GM18951 (cell line): Measurements from ENCODE around the gene RASL11B.

Experiments used
- POLR2A ChIP-seq: IDR thresholded peaks from 4 replicates; pipeline ENCODE4 v1.6.1; 2011; ENCODE audit warnings: mild to moderate bottlenecking; ENCODE audit not compliant: insufficient read length, insufficient read depth; ENCODE audit errors: extremely low read depth
- in situ Hi-C: fragments of 300-500 bp; cut with MboI; formaldehyde crosslinking; loops from one replicate; pipeline ENCODE4 v1.12.0; 2022; ENCODE audit warnings: low sequenced_read_pairs, mixed read lengths, inconsistent platforms; ENCODE audit not compliant: unreplicated experiment

Gene RASL11B

GRCh38 chr4:52890521-52890791, 28.3 kb downstream of the RASL11B start:
- TF ChIP-seq POLR2A = no peak
- in situ Hi-C loops = no loop called here

- in situ Hi-C loops = no loop called here
- TF ChIP-seq POLR2A = no peak
These were observed 29.6 kb downstream of the RASL11B start for GRCh38 chr4:52891743-52892142.

GRCh38 chr4:52892880-52893279, 30.8 kb downstream of the RASL11B start:
- TF ChIP-seq POLR2A = no peak
- in situ Hi-C loops = no loop called here

GRCh38 chr4:52894443-52894842, 32.3 kb downstream of the RASL11B start:
- TF ChIP-seq POLR2A = no peak
- in situ Hi-C loops = no loop called here

- TF ChIP-seq POLR2A = no peak
- in situ Hi-C loops = no loop called here
These were observed 41.2 kb downstream of the RASL11B start for GRCh38 chr4:52903273-52903672.

- TF ChIP-seq POLR2A = no peak
- in situ Hi-C loops = no loop called here
These were observed 42.3 kb downstream of the RASL11B start for GRCh38 chr4:52904421-52904820.

- in situ Hi-C loops = no loop called here
- TF ChIP-seq POLR2A = no peak
These were observed 45.4 kb downstream of the RASL11B start for GRCh38 chr4:52907510-52907909.

- in situ Hi-C loops = no loop called here
- TF ChIP-seq POLR2A = no peak
These were observed 48.0 kb downstream of the RASL11B start for GRCh38 chr4:52910115-52910514.

GRCh38 chr4:52911684-52912294, 49.7 kb downstream of the RASL11B start:
- in situ Hi-C loops = no loop called here
- TF ChIP-seq POLR2A = no peak

- in situ Hi-C loops = no loop called here
- TF ChIP-seq POLR2A = no peak
These were observed 50.5 kb downstream of the RASL11B start for GRCh38 chr4:52912608-52913007.

- in situ Hi-C loops = no loop called here
- TF ChIP-seq POLR2A = no peak
These were observed 52.0 kb downstream of the RASL11B start for GRCh38 chr4:52914051-52914605.

- no peak for TF ChIP-seq POLR2A
- in situ Hi-C loops = no loop called here
These were observed 53.1 kb downstream of the RASL11B start for GRCh38 chr4:52915191-52915590.

- in situ Hi-C loops = no loop called here
- TF ChIP-seq POLR2A = no peak
These were observed 53.7 kb downstream of the RASL11B start for GRCh38 chr4:52915730-52916300.
